Epithelial cell of proximal tubule (primary cell): Measurements from ENCODE around the gene CUL1. TPM values are rescaled to one million over a fixed set of nuclear protein-coding genes. Genes with fewer than 3 reads are reported as not detected.
"Not testable (repeated sequence)": the region's sequence is repeated elsewhere in the genome, so short reads cannot be mapped to it uniquely, and the experiment has no call there.

Source experiments
- DNase-seq: peaks from one replicate; pipeline ENCODE4 v3.0.0-alpha.2; 2011; ENCODE audit warnings: low read depth
- H3K4me3 ChIP-seq: 2 replicates; pipeline ENCODE4 v1.5.1; 2011; ENCODE audit warnings: low read depth, mild to moderate bottlenecking, low read length
- total RNA-seq: library from RNA; depleted of rRNA; stranded (reverse); fragments of >200 nt; gene quantifications from 2 replicates; pipeline ENCODE4 v1.2.3, GENCODE V29; 2015
- TF ChIP-seq, protein P1 (sequence below): conservative IDR thresholded peaks from 2 replicates; pipeline ENCODE4 v1.5.1; 2012; ENCODE audit warnings: low read depth, mild to moderate bottlenecking, low read length

The CUL1 gene
- total RNA-seq, 1 donor from 2014 or later, result 32.5 TPM

DNA sequence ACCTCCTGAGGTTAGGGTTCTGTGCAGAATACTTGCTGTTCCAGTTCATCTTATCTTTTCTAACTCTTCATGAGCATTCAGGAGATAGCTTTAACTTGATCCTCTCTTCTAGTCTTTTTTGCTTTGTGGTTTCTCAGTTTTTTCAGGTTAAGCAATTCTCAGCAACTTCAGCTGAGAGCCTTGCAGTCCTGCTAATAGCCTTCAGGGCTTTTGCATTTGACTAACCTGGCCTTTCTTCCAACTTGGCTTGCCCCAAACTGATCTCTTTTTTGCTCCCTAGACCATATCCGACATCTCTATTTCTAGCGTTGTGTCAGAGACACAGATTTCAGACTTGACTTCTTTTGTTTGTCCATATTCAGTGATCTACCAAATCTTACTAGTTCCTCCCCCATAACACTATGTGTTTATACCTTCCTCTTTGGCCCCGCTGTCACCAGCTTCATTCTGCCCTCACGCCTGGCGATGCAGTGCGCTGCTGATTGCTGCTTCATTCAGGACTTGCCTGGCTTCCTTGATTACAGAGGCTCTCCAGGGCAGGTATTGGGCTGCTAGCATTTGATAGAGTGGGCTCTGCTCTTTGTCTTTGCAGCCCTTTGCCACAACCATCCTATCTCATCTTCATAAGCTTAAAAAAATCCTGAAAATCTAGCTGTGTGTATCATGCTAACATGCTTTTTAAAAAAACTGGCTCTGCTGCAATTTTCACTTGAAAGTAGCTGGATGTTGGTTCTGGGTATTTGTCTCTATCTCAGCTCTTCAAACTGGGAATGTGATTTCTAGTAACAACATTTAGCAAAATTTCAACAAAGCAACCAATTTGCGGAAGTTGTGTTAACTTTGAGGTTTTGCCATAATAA is 9.6 kb downstream of the CUL1 start:
- TF ChIP-seq, protein P1, sequence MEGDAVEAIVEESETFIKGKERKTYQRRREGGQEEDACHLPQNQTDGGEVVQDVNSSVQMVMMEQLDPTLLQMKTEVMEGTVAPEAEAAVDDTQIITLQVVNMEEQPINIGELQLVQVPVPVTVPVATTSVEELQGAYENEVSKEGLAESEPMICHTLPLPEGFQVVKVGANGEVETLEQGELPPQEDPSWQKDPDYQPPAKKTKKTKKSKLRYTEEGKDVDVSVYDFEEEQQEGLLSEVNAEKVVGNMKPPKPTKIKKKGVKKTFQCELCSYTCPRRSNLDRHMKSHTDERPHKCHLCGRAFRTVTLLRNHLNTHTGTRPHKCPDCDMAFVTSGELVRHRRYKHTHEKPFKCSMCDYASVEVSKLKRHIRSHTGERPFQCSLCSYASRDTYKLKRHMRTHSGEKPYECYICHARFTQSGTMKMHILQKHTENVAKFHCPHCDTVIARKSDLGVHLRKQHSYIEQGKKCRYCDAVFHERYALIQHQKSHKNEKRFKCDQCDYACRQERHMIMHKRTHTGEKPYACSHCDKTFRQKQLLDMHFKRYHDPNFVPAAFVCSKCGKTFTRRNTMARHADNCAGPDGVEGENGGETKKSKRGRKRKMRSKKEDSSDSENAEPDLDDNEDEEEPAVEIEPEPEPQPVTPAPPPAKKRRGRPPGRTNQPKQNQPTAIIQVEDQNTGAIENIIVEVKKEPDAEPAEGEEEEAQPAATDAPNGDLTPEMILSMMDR, result no peak
- DNase-seq, result no peak
- no peak overlapping the region for H3K4me3 ChIP-seq

DNA sequence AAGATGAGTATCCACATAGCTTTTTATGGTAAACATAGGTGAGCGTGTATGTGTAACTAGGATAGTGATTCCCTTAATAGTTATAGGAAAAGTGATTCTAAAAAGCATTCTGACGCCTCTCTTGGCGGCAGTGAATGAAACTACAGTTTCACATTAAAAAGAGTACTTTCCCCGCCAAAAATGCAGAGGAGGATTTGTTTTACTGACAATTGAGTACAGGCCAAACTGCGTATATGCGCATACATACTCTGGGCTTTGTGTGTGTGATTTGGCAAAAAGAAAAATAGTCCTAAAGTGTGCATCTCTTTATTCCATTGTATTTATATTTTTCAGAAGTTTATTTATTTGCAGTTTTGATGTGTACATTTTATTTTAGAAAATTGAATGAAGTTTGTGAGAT is 10.3 kb downstream of the CUL1 start:
- TF ChIP-seq, protein P1, result no peak
- no peak overlapping the region for H3K4me3 ChIP-seq

DNA sequence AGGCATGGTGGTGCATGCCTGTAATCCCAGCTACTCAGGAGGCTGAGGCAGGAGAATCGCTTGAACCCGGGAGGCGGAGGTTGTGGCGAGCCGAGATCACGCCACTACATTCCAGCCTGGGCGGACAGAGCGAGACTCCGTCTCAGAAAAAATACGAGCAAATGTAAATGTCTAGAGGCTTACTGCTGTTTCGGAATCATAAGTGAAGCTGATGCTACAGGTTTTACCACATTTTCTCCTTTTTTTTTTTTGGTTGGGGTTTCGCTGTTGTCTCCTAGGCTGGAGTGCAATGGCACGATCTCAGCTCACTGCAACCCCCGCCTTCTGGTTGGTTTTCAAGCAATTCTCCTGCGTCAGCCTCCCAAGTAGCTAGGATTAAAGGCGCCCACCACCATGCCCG is 11.7 kb downstream of the CUL1 start:
- DNase-seq, H3K4me3 ChIP-seq: not testable (repeated sequence)

More for the DNA sequence above, 10.3 kb downstream of the CUL1 start:
- no peak for DNase-seq

DNA sequence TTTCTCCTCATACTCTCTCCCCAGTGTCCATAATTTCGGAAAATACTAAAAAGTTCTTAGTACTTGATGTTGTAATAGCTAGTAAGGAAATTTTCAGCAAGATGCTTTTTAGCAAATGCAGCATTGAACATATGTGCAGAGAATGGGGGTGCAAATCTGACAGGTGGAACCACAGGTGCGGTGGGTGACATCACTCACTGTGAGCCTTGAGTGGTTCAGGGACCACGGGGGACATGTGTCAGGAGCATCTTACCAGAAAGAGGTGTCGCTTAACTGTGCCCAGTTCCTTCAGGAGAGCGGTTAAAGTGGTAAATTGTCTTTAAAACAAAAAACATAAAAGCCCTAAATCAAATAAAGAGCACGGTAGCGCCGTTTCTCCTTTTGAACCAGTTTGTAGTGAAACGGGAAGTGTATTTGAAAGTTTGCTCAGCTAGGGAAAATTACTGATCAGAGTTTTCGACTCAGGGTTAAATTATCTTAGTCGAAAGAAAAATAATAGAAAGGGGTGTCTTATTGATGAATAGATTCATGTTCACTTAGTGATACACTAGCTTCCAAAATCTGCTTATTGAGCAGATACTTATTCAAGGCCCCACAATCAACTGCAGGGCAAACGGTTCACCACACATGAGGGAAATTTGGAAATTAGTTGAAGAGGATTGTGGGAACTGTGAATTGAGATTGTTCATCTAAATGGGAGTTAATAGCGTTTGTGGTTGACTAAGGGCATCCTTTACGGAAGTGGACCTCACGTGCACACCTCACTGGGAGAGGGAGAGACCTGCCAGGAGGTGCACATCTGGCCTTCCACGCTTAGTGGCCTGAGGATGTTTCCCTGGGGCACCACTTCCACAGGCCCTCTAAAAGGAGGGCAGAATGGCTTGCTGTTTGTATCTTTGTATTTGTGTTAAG is 12.7 kb downstream of the CUL1 start:
- DNase-seq, result no peak
- TF ChIP-seq, protein P1, result no peak
- no peak overlapping the region for H3K4me3 ChIP-seq

DNA sequence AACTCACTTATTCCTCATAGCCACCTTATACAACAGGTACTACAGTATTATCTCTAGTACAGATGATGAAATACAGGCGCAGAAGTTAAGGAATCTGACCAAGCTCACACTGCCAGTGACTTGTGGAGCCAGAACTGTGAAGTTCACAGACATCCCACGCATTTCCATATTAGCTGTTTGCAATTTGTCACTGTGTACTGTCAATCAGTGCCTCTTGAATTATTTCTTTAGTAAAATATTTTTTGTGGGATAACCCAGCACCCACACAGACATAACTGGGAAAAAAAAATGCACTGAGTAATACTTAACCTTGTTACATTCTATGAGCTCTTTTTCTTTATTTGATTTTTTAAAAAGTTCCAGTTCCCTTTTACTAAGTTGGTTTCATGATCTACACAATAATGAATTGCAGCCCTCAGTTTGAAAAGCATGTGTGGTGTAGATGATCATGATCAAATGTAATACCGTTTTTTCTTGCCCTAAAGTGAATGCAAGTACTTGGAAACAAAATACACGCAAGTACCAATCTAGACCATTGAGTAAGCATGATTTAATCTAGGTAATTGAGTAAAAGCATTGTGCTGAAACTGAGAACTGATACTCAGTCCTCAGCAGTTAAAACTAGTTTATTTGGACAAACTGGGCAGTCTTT is 14.1 kb downstream of the CUL1 start:
- TF ChIP-seq, protein P1, result no peak
- H3K4me3 ChIP-seq, result no peak overlapping the region
- no peak for DNase-seq

DNA sequence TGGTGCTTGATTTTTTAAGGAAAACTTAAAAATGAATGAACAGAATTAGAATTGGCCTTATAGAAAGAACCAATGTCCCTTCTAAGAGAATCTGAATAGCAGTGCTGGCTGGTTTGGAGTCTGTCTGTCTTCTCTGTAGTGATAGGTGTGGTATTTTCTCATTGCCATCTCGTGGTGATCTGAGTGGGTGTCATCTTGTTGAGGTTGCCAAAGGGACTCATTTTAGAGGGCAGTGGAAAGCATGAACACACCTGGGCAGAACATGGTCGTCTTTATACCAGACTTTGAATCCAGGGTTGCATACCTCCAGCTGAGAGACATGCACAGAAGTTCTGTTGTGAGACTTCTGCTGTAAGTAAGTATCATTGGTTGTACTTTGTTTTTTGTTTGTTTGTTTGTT is 15.8 kb downstream of the CUL1 start:
- no peak overlapping the region for H3K4me3 ChIP-seq
- no peak for DNase-seq
- TF ChIP-seq, protein P1, result no peak

DNA sequence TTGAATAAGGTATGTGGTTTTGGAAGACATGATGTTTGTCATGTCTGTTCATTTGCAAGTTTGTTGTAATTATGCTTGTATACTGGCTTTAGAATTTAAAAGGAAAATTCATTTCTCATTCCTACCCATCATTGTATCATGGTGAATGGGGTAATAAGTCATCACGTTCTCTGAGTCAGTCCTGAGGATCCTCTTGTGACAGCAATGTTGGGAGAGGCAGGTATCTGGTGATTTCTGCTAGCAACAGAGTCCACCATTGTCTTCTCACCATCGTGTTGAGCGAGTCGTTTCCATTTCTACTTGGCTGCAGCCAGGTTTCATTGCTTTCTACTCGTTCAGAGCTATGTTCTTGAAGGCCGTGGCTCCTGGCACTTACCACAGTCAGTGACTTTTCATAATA is 16.3 kb downstream of the CUL1 start:
- no peak for DNase-seq
- TF ChIP-seq, protein P1, result no peak
- H3K4me3 ChIP-seq, result no peak overlapping the region
